GM21390 (cell line): ENCODE measurements around the gene CASR.

Experiments
- ATAC-seq: cut with Tn5 transposase; IDR thresholded peaks from one replicate; pipeline ENCODE4 v1.9.1; 2021; ENCODE audit not compliant: unreplicated experiment

CASR gene

DNA sequence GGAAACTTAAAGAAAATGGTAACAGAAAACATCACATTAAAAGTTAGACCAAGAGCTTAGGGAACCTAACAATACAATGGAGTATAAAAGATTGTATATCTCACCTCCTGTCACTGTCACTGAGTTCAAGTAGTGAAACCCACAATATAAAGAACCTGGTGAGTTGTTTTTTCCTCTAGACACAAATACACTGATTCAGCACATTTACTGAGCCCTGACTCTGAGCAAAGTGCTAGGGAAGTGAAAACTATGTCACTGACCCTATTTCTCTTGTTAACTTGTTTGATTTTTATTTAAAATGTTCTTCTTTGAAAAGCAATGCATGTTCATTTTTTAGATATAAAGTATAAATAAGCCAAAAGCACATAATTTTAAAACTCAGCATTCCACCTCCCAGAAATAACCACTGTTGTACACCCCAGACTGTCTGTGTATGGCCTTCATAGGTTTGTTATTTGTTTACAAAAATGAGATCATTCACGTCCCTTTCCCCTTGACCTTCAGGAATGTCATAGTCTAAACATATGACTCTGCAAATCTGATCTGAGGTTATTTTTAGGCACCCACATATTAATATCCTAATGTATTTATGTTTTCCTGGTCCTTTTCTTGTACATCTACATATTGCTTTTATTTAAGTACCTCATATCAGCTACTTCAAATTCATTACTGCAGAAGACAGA, 72.4 kb downstream of the CASR start:
- ATAC-seq, result peak; percentile 70

DNA sequence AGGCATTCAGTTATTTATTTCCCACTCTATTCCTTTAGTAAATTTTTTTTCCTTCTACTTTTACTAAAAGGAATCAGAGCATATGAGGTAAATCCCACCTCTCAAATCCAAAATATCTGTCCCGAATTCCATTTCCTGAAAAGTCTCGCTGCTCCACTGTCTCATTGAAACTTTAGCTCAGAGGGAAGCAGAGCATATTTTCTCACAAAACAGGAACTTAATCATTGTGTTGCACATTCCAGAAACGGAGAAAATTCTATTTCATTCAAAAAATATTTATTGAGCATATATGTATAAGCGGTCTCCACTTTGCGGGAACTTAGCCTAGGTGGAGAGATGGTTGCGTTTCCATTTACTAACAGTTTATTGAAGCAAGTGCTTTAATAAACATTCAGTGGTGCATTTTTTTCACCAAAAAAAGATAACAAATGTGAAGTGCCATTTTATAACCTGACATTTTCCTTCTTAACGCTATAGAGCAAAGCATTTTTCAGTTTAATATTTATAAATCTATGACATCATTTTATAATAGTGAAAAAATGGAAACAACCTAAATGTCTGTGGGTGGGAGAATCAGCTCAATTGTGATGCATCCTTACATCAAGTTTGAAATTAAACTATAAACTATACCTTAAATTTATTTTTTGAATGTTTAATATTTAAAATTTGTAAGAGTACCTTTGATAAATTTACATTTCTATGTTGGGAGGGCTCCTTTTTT, 74.3 kb downstream of the CASR start:
- ATAC-seq, result no peak

DNA sequence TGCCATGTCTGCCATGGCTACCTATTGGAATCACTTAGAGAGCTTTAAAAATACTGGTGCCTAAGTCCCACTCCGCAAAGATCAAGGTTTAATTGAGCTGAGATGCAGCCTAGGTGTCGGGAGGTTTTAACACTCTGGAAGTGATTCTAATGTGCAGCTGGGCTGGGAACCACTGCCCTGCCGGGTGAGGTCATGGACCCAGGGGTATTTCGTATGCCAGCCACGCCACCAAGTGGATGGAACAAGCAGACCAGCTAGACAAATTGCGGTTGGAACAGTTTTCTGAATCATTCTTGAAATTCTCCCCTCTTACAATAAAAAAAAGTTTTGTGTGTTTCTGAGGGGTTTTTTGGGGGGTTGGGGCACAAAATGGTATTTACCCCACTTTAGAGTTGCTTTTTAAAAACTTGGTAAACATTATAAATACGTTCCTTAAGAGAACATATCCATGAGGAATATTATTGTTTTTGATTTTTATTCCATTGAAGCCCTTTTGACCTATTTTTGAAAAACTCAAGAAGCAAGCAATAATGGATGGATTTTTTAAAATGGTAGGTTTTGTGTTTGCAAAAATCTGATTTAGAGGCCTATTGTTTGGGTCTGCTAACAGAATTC, 75.4 kb downstream of the CASR start:
- peak; percentile 81 for ATAC-seq

DNA sequence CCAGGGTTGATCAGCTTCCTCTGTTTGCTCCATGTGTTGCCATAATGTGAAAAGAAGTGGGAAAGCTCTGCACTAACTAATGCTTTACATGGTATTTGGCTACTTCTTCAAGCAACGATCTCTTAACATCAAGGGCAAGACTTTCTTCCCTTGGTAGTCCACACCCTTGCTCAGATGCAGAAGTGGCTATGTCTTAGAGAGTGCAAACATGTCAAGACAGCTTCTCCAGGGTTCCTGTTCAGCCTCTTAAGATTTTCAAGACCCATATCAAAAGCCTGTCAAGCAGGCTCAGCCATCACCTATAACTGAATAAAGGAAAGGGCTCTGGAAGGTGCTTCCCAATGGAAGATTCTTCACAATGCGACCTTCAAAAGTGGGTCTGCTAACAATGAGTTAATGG, 76.7 kb downstream of the CASR start:
- no peak for ATAC-seq

DNA sequence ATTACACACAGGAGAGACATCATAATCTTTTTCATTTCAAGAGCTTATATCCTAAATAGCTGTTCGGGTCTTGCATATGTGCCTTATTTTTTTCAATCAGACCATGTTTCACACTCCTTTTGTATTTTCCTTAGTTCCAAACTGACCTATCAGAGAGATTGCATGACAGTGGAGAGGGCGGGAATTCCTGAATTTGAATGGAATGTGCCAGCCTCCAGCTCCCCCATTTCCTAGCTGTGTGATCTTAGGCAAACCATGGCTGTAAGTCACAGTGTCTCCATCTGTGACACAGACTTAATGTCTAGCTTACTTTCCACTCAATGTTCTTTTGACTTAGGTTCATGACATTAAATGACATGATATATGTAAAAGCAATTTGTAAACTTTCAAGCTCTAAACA, 79.6 kb downstream of the CASR start:
- ATAC-seq, result no peak

DNA sequence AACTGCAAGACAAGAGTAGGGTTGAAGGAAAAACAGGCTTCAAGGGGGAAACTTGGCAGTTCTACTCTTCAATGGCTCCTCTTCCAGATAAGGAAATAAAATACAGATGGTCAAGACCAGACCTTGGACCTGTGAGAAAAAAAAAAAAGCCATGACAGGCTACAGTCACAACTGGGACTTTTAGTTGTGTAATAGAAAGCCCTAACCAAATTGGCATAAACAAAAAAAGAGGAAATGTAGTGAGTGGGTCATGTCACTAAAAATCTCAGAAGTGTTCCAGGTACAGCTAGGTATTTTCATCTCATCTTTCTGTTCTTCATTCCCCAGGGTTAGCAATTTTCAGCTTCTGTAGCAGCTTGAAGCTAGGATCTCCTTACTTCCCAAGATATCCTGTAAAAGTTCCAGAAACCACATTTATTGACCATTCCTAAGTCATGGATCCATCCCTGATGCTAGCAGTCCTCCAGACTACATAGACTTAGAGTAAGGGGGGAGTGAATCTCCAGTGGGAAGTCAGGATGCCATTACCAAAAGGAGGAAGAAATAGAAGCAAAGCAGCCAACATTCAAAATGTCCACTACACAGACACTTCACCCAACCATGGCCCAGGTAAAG, 80.6 kb downstream of the CASR start:
- no peak for ATAC-seq

DNA sequence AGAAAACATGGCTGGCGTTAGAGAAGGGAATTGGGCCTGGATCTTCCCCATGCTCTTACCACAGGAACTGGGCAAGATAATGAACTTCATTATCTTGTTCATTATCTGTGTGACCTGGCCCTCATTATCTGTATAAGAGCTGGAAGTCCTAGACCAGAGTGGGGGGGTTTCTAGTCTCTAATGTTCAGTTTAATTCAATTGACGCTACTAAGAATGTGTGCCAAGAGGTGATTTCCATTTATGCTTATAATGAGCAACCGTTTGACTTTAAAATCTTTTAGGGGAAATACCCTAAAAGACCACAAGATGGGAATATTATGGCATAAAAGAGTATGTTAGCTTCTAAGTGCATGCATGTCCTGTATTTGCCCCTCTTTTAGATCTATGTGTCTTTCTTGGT, 82.5 kb downstream of the CASR start:
- no peak for ATAC-seq

DNA sequence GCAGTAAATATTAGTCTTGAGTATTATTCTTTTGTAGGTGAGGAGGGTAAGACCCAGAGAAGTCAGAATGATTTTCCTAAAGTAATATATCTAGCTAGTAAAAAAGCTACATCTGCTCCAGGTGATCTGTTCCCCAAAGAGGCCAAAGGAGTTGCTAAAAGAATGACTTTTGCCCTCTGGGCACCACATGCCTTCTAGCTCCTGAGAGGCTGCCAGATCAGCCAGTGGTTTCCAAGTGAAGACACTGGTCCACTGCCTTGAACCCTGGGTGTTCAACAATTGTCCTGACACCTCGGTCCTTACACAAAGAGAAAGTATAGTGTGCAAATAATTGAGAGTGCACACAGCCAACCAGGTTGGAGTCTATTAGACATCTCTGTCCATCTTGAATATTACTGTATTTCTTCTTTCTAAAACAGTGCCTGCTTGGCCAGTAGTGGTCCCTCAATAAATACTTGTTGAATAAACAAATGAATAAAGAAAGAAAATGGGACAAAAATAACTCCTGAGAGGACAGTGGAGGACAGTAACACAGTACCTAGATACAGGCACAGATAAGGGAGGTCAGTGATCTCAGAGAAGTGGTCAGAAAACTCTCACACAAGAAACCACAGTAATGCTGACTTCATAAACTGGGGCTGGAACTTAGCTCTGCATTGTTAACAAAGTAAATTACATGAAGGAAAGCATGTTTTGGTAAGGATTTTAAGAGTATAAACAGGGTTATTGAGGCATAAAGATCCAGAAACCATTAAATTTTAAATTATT, 85.0 kb downstream of the CASR start:
- ATAC-seq, result no peak

DNA sequence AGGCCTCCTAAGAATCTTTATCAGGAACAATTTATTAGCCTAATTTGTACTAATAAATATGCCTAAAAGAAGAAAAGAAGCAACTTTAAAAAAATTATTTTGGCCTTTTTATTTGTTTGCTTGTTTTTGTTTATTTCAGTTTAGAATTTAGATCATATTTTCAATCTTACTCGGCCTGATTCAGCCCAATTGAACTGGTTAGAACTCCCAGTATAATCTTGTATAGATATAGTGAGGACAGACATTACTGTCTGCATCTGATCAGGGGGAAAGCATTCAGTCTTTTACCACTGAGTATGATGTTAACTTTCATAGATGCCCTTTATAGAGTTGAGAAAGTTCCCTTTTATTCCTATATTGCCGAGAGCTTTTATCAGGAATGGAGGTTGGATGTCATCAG, 85.6 kb downstream of the CASR start:
- no peak for ATAC-seq

DNA sequence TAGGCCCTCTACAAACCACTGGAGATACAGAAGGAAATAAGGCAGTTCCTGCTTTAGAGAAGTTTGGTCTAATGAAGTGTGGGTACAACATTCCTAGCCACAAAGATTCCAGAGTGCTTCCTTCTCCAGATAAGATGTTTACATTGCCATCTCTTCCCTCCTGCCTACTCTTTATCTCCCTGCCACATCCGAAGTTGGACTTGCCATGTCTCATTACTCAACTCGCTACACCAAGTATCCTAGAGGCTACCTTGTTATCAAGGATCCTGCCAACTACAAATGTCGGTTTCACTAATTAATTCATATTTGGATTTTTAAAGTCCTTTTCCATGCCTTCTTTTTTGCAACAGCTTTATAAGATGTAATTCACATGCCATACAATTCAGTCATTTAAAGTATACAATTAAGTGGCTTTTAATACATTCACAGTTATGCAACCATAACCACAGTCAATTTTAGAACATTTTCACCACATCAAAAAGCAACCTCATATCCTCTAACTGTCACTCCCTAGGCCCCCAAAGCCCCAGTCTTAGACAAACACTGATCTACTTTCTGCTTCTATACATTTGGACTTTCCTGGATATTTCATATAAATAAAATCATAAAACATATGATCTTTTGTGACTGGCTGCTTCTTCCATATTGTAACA, 87.9 kb downstream of the CASR start:
- no peak for ATAC-seq

DNA sequence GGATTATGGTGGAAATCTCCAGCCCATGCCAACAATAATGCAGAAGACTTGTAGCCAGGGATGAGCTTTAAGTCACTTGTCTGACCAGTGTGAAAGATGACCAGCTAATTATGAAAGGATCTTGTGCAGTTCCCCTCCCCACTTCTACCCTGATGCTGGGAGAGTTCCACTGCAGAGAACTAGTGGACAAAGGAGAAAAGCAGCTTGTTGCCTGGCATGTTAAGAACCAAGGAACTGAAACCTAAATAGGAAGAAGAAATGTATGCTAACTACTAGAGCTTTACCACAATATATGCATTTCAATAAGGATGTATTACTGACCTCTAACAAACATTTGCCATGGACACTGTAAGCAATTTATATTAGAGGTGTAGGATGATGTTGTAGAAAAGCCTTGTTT, 89.4 kb downstream of the CASR start:
- ATAC-seq, result no peak

DNA sequence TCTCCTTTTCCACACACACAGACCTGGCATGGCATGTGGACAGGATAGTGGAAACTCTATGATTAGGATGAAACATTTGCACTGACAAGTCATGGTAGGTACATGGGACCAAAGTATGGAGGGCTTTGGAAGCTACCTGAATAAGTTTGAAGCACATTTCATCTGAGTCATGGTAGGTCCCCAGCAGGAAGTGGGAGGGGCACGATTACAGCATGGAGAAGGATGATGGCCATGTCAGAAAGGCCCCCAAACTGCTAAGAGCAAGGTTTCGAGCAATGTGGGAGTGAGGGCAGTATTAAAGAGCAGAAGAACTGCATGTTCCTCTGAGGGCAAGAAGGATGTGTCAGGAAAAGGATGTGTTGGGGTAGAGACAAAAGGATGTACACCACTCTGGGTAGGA, 90.0 kb downstream of the CASR start:
- no peak for ATAC-seq

DNA sequence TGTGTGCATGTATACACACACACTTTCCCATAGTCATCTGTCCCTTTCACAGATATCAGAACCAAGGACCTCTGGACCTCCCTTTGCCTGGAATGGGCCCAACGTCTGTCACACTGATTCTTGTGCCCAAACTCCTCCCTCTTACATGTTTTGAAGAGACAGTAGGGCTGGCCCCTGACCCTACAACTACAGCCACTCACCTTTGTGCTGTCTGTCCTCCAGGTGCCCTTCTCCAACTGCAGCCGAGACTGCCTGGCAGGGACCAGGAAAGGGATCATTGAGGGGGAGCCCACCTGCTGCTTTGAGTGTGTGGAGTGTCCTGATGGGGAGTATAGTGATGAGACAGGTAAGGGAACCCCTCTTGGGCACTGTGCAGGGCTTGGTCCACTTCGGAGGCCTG, 98.4 kb downstream of the CASR start:
- no peak for ATAC-seq

DNA sequence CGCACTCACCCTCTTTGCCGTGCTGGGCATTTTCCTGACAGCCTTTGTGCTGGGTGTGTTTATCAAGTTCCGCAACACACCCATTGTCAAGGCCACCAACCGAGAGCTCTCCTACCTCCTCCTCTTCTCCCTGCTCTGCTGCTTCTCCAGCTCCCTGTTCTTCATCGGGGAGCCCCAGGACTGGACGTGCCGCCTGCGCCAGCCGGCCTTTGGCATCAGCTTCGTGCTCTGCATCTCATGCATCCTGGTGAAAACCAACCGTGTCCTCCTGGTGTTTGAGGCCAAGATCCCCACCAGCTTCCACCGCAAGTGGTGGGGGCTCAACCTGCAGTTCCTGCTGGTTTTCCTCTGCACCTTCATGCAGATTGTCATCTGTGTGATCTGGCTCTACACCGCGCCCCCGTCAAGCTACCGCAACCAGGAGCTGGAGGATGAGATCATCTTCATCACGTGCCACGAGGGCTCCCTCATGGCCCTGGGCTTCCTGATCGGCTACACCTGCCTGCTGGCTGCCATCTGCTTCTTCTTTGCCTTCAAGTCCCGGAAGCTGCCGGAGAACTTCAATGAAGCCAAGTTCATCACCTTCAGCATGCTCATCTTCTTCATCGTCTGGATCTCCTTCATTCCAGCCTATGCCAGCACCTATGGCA, 100.5 kb downstream of the CASR start:
- no peak for ATAC-seq

DNA sequence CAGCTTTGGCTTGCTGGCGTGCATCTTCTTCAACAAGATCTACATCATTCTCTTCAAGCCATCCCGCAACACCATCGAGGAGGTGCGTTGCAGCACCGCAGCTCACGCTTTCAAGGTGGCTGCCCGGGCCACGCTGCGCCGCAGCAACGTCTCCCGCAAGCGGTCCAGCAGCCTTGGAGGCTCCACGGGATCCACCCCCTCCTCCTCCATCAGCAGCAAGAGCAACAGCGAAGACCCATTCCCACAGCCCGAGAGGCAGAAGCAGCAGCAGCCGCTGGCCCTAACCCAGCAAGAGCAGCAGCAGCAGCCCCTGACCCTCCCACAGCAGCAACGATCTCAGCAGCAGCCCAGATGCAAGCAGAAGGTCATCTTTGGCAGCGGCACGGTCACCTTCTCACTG, 101.0 kb downstream of the CASR start:
- no peak for ATAC-seq

DNA sequence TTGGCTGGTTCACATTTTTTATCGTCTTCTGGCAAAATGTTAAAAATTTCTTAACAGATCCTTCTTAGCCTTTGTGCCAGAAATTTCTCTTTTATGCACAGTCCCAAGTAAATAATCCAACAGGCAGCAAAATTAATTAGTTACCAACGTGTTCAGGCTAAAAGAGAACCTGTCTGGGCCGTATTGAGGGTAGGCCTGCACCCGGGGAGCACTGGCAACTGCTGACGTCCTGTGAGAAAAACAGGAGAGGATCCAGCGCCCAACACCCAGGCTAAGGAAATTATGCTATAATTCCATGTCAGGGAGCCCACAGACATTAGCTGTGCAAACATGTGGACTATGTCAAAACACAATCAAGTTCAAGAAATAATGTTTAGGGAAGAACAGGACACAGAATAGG, 110.9 kb downstream of the CASR start:
- ATAC-seq, result no peak

DNA sequence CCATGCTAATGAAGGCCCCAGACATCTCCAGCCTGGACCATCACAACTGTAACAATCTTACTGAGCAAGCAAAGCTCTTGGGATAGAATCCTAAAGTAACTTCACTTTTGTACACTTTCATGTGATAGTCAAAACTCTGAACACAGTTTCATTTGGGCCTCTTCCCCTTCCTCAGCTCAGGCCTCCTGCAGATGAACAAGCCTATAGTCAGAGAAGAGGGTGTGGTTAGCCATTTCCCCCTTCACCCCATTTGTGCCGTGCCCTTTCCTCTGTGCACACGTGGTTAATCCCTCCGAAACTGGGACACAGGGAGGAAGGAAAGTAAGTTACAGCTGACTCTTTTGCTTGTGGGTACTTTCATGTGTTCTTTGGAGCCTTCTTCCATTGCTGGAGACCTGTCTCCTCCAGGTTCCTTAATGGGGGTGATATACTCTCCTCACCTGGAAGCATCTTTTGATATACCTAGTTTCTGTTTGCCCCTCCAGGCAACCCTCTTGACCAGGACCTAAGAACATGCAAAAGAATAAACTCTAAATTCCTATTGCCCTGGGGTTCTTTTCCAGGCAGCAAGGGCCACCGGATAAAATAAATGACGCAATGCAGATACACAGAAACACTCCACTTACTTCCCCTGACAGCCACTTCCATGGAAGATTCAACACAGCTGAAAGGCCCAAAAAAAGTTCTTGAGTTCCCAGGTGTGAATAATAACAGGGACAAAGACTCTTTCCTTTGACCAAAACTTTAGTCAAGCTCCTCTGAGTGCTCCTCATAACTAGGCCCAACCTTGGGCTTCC, 112.0 kb downstream of the CASR start:
- ATAC-seq, result no peak

DNA sequence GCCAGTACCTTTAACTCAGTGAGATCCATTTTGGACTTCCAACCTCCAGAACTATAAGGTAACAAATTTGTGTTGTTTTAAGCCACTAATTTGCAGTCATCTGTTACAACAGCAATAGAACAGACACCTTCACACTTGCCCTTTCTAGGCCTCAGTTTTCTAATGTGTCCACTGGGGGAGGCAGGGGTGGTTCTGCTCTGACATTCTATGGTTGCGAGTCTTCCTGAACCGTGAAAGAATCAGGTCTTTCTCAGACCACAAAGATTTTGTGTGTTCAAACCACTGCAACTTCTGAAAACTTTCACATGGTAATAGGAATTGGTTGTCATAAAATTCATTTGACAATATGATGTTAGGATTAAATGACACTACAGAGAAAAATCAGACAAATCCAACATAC, 114.8 kb downstream of the CASR start:
- ATAC-seq, result peak; percentile 69

DNA sequence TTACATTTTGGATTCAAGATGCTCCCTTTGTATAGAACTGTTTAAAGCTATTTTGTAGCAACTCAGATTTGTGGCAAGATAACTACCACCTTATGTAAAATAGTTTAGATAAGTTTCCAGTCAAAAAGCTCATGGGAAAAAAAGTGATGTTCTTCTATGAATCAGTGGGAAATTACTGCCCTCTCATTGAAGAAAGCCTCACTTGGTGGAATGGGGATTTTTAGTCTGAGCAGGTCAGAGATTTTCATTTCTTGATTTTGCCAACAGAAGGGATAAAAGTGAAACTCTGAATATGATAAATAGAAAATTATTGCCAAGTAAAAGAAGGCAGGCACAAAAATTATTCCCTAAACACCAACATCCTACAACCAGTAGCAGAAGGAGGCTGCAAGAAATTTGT, 115.7 kb downstream of the CASR start:
- ATAC-seq, result no peak
